Mesenchymal stem cell (in vitro differentiated cells and primary cell): ENCODE results near the gene MACROD2.

Experiments
- DNase-seq: peaks from one replicate; pipeline ENCODE4 v3.0.0-alpha.2; 2013
- H2AFZ ChIP-seq: one replicate; pipeline ENCODE4 v1.6.1; 2013; ENCODE audit warnings: low read depth, mild to moderate bottlenecking, control low read depth, inconsistent platforms, low read length, moderate library complexity
- H2AK5ac ChIP-seq: 2 replicates; pipeline ENCODE4 v1.6.1; 2013; ENCODE audit warnings: low read length, moderate library complexity, mild to moderate bottlenecking, inconsistent platforms; ENCODE audit not compliant: severe bottlenecking
- H2BK120ac ChIP-seq: one replicate; pipeline ENCODE4 v1.6.1; 2013; ENCODE audit warnings: low read depth, mild to moderate bottlenecking, inconsistent platforms, low read length, moderate library complexity
- H2BK12ac ChIP-seq, 2 experiments: one replicate each; pipeline ENCODE4 v1.6.1; 2013; ENCODE audit warnings: inconsistent platforms in 2 of 2, low read length in 2 of 2, mild to moderate bottlenecking in 2 of 2, moderate library complexity in 2 of 2, control low read depth in 1 of 2
- H2BK15ac ChIP-seq: one replicate; pipeline ENCODE4 v1.6.1; 2013; ENCODE audit warnings: mild to moderate bottlenecking, low read depth, inconsistent platforms; ENCODE audit not compliant: poor library complexity, severe bottlenecking
- H2BK5ac ChIP-seq: 2 replicates; pipeline ENCODE4 v1.6.1; 2013; ENCODE audit warnings: low read depth, mild to moderate bottlenecking, low read length, control low read depth, inconsistent platforms; ENCODE audit not compliant: poor library complexity, severe bottlenecking
- H3K14ac ChIP-seq, 2 experiments: one replicate each; pipeline ENCODE4 v1.6.1; 2013; ENCODE audit warnings: inconsistent platforms in 2 of 2, low read length in 2 of 2, control low read depth in 1 of 2, mild to moderate bottlenecking in 1 of 2, moderate library complexity in 1 of 2
- H3K18ac ChIP-seq, 2 experiments: one replicate each; pipeline ENCODE4 v1.6.1; 2013; ENCODE audit warnings: inconsistent platforms in 2 of 2, low read length in 2 of 2, control low read depth in 1 of 2, low read depth in 1 of 2, mild to moderate bottlenecking in 1 of 2
- H3K23ac ChIP-seq, 2 experiments: one replicate each; pipeline ENCODE4 v1.6.1; 2013; ENCODE audit warnings: inconsistent platforms in 2 of 2, low read length in 2 of 2, mild to moderate bottlenecking in 2 of 2, moderate library complexity in 2 of 2, control low read depth in 1 of 2
- H3K27ac ChIP-seq: 2 replicates; pipeline ENCODE4 v1.5.1; 2013; ENCODE audit warnings: mild to moderate bottlenecking, moderate library complexity, low read length, control low read depth, inconsistent platforms; ENCODE audit not compliant: poor library complexity, severe bottlenecking
- H3K27me3 ChIP-seq, 2 experiments: 2 replicates each; pipeline versions ENCODE4 v1.6.1 to v1.7.0; 2013; ENCODE audit warnings: low read length in 2 of 2, mild to moderate bottlenecking in 2 of 2, moderate library complexity in 2 of 2, control low read depth in 1 of 2, inconsistent platforms in 1 of 2; ENCODE audit not compliant: control insufficient read depth in 1 of 2, insufficient read depth in 1 of 2
- H3K36me3 ChIP-seq, 2 experiments: 2 replicates each; pipeline versions ENCODE4 v1.6.1 to v1.7.0; 2013; ENCODE audit warnings: low read length in 2 of 2, control low read depth in 1 of 2, inconsistent platforms in 1 of 2, low read depth in 1 of 2, mild to moderate bottlenecking in 1 of 2; ENCODE audit not compliant: insufficient read depth in 2 of 2, control insufficient read depth in 1 of 2
- H3K4ac ChIP-seq, 2 experiments: one replicate each; pipeline ENCODE4 v1.6.1; 2013; ENCODE audit warnings: inconsistent platforms in 2 of 2, low read length in 2 of 2, mild to moderate bottlenecking in 2 of 2, moderate library complexity in 2 of 2, control low read depth in 1 of 2, low read depth in 1 of 2
- H3K4me1 ChIP-seq: 2 replicates; pipeline ENCODE4 v1.6.1; 2013; ENCODE audit warnings: low read depth, low read length, control low read depth; ENCODE audit not compliant: control insufficient read depth, insufficient read depth
- H3K4me2 ChIP-seq: 2 replicates; pipeline ENCODE4 v1.6.1; 2013; ENCODE audit warnings: low read length, mild to moderate bottlenecking, inconsistent platforms; ENCODE audit not compliant: poor library complexity, severe bottlenecking
- H3K4me3 ChIP-seq, 2 experiments: 2 replicates each; pipeline versions ENCODE4 v1.5.1 to v1.7.0; 2013; ENCODE audit warnings: low read length in 2 of 2, mild to moderate bottlenecking in 2 of 2, control low read depth in 1 of 2, low read depth in 1 of 2; ENCODE audit not compliant: insufficient read depth in 1 of 2
- H3K79me1 ChIP-seq: replicated peaks from 2 replicates; pipeline ENCODE4 v1.6.1; 2013; ENCODE audit warnings: mild to moderate bottlenecking, control low read depth, low read length, inconsistent platforms; ENCODE audit not compliant: poor library complexity, severe bottlenecking
- H3K9ac ChIP-seq: 2 replicates; pipeline ENCODE4 v1.7.0; 2013; ENCODE audit warnings: mild to moderate bottlenecking, low read length, moderate library complexity
- H3K9me3 ChIP-seq: 2 replicates; pipeline ENCODE4 v1.7.0; 2013; ENCODE audit warnings: mild to moderate bottlenecking, low read length; ENCODE audit not compliant: control insufficient read depth
- H4K8ac ChIP-seq: one replicate; pipeline ENCODE4 v1.6.1; 2013; ENCODE audit warnings: inconsistent platforms, mild to moderate bottlenecking, low read length, moderate library complexity
- H4K91ac ChIP-seq: one replicate; pipeline ENCODE4 v1.6.1; 2013; ENCODE audit warnings: mild to moderate bottlenecking, low read length, inconsistent platforms
- WGBS: methylation state at CpG from one replicate; pipeline ENCODE4 v1.1.7; 2013; ENCODE audit warnings: mixed read lengths; 5-methylcytosine and 5-hydroxymethylcytosine counted together

The MACROD2 gene

GRCh38 chr20:14193885-14194284, 198.6 kb downstream of the MACROD2 start:
- Histone ChIP-seq H3K4ac (no peak overlapping the region), H3K27ac (no peak overlapping the region), H2BK12ac (no peak overlapping the region), H3K4me3 (no peak overlapping the region), H3K4me2 (no peak overlapping the region), H3K4me1 (no peaks in the 10 kb centered on the region), H2BK15ac (no peak overlapping the region), H2AFZ (no peak overlapping the region), H2AK5ac (no peak overlapping the region), H3K36me3 (no peaks in the 10 kb centered on the region), H3K27me3 (no peaks in the 10 kb centered on the region), H3K14ac (no peak overlapping the region), H3K9ac (no peak overlapping the region), H2BK120ac (no peak overlapping the region), H4K8ac (no peak overlapping the region), H3K9me3 (no peaks in the 10 kb centered on the region), H2BK5ac (no peak overlapping the region), H3K79me1 (no peaks in the 10 kb centered on the region), H4K91ac (no peak overlapping the region), H3K23ac (no peak overlapping the region), H3K18ac (no peak overlapping the region)
- no peak for DNase-seq
- WGBS = 87% methylated on average over 2 of the region's 2 CpGs

DNA sequence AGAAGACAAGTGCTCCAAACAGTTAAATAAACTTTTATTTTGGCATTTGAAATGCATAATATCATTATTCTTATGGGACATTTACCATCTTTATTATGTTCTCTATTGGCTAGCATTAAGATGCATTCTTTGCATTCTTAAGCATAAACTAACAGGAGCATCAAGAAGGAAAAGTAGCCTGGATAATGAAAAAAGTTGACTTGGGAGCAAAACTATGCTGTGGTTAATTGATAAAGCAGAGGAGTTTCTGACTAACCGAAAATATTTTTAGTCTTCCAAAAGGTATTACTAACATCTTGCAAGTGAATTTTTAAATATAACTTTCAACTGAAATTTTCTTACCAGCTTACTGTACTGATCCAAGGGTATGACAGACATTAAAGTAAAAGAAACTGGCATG, 201.8 kb downstream of the MACROD2 start:
- Histone ChIP-seq H3K4me1 (no peaks in the 10 kb centered on the region), H4K91ac (no peak overlapping the region), H3K9me3 (no peaks in the 10 kb centered on the region), H3K14ac (no peak overlapping the region), H3K4me2 (no peak overlapping the region), H3K27me3 (no peaks in the 10 kb centered on the region), H2AFZ (no peak overlapping the region), H2AK5ac (no peak overlapping the region), H3K18ac (no peak overlapping the region), H3K4me3 (no peak overlapping the region), H3K27ac (no peak overlapping the region), H2BK5ac (no peak overlapping the region), H3K9ac (no peak overlapping the region), H2BK12ac (no peak overlapping the region), H2BK15ac (no peak overlapping the region), H3K79me1 (no peaks in the 10 kb centered on the region), H4K8ac (no peak overlapping the region), H3K23ac (no peak overlapping the region), H3K4ac (no peak overlapping the region), H3K36me3 (no peaks in the 10 kb centered on the region), H2BK120ac (no peak overlapping the region)
- no CpG with 5 or more reads among the region's 1 CpG for WGBS
- DNase-seq = peak; percentile 25

DNA sequence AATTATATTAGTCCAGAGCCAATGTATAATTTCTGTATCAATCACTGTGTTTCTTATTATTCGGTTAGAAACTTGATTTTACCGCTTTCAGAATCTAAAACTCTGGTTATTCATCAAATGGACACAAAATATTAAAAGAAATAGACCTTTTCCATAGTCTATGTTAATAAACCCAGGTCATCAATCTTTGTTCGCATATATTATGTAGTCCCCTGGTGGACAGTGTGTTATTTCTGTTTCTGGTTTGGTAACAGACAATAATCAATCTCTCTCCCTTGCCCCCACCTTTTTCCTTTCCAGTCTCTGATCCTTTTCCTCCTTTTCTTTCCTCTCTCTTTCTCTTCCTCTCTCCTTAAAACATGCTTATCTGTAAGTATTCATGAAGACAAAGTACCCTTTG, 203.1 kb downstream of the MACROD2 start:
- no peak overlapping the region for H3K23ac ChIP-seq
- no peak overlapping the region for H2AFZ ChIP-seq
- no peak overlapping the region for H2BK120ac ChIP-seq
- H3K9me3 ChIP-seq = peaks cover 3% of the 10 kb centered on the region
- H3K4me2 ChIP-seq = no peak overlapping the region
- no peaks in the 10 kb centered on the region for H3K27me3 ChIP-seq
- no peak overlapping the region for H2AK5ac ChIP-seq
- H4K91ac ChIP-seq = no peak overlapping the region
- H3K36me3 ChIP-seq = no peaks in the 10 kb centered on the region
- H3K27ac ChIP-seq = no peak overlapping the region
- 100% methylated on average over 1 of the region's 3 CpGs for WGBS
- no peak overlapping the region for H3K4ac ChIP-seq
- no peaks in the 10 kb centered on the region for H3K4me1 ChIP-seq
- H2BK5ac ChIP-seq = no peak overlapping the region
- no peak overlapping the region for H3K14ac ChIP-seq
- DNase-seq = no peak
- no peak overlapping the region for H2BK12ac ChIP-seq
- no peak overlapping the region for H2BK15ac ChIP-seq
- no peak overlapping the region for H3K18ac ChIP-seq
- H3K4me3 ChIP-seq = no peak overlapping the region
- H3K79me1 ChIP-seq = no peaks in the 10 kb centered on the region
- H3K9ac ChIP-seq = no peak overlapping the region
- no peak overlapping the region for H4K8ac ChIP-seq

GRCh38 chr20:14199111-14199510, 203.8 kb downstream of the MACROD2 start:
- Histone ChIP-seq H2BK12ac (no peak overlapping the region), H3K36me3 (no peaks in the 10 kb centered on the region), H2AFZ (no peak overlapping the region), H4K91ac (no peak overlapping the region), H2AK5ac (no peak overlapping the region), H3K14ac (no peak overlapping the region), H3K79me1 (no peaks in the 10 kb centered on the region), H3K18ac (no peak overlapping the region), H2BK5ac (no peak overlapping the region), H3K9ac (no peak overlapping the region), H3K23ac (no peak overlapping the region), H3K4me2 (no peak overlapping the region), H3K4me3 (no peak overlapping the region), H3K27me3 (no peaks in the 10 kb centered on the region), H4K8ac (no peak overlapping the region), H3K27ac (no peak overlapping the region), H3K4ac (no peak overlapping the region), H2BK120ac (no peak overlapping the region), H3K4me1 (no peaks in the 10 kb centered on the region), H3K9me3 (peaks cover 3% of the 10 kb centered on the region), H2BK15ac (no peak overlapping the region)
- no peak for DNase-seq
- 79% methylated on average over 2 of the region's 2 CpGs for WGBS
